Calu3 (cell line): ENCODE measurements around the gene SRPK2. TPM values are rescaled to one million over a fixed set of nuclear protein-coding genes. Genes with fewer than 3 reads are reported as not detected.
A peak's percentile ranks its signal among the peaks of the same experiment; 100 is the strongest.

Experiments
- BruUV-seq: library from RNA; stranded (reverse); fragments of 400-500 nt; replicated peaks from 2 replicates; lab custom pipeline; 2021; lab: Mats Ljungman, UMichigan
- CTCF ChIA-PET: fragments of 300-600 bp; sonication (Branson Sonifier 250); formaldehyde crosslinking; loops from one replicate; lab custom pipeline; 2022; ENCODE audit warnings: antibody characterized with exemption; lab: Charles Lee
- DNase-seq: peaks from one replicate; pipeline ENCODE4 v3.0.0; 2022
- H3K27ac Mint-ChIP-seq: one replicate; pipeline ENCODE4 v1.8.0; 2022; ENCODE audit warnings: mixed read lengths; ENCODE audit not compliant: unreplicated experiment
- H3K27me3 Mint-ChIP-seq: one replicate; pipeline ENCODE4 v1.8.0; 2022; ENCODE audit warnings: mixed read lengths; ENCODE audit not compliant: unreplicated experiment
- H3K36me3 Mint-ChIP-seq: one replicate; pipeline ENCODE4 v1.8.0; 2022; ENCODE audit warnings: mild to moderate bottlenecking, moderate library complexity, mixed read lengths; ENCODE audit not compliant: insufficient read depth, unreplicated experiment
- H3K4me1 Mint-ChIP-seq: one replicate; pipeline ENCODE4 v1.8.0; 2022; ENCODE audit warnings: mild to moderate bottlenecking, low read depth, mixed read lengths; ENCODE audit not compliant: unreplicated experiment
- H3K4me3 Mint-ChIP-seq: one replicate; pipeline ENCODE4 v1.8.0; 2022; ENCODE audit warnings: mild to moderate bottlenecking, low read depth, moderate library complexity, mixed read lengths; ENCODE audit not compliant: unreplicated experiment
- H3K9me3 Mint-ChIP-seq: one replicate; pipeline ENCODE4 v1.8.0; 2022; ENCODE audit warnings: low read depth, mixed read lengths; ENCODE audit not compliant: unreplicated experiment
- CTCF ChIP-seq: fragments of 200-600 bp; IDR thresholded peaks from one replicate; pipeline ENCODE4 v1.8.0; 2022; ENCODE audit warnings: antibody characterized with exemption; ENCODE audit not compliant: unreplicated experiment
- intact Hi-C: fragments of 100-400 bp; cut with micrococcal nuclease; formaldehyde crosslinking; loops from one replicate; pipeline ENCODE4 v1.10.0; 2022; ENCODE audit not compliant: unreplicated experiment
- total RNA-seq: library from RNA; stranded (reverse); gene quantifications from 2 replicates; pipeline ENCODE4 v1.2.3, GENCODE V29; 2022

SRPK2 gene
- total RNA-seq, 1 experiment from 2014 or later, result 40.2 TPM

- BruUV-seq, result no TSS peak
- no peak for DNase-seq
- peaks cover 6% of the 10 kb centered on the region for H3K36me3 Mint-ChIP-seq
- TF ChIP-seq CTCF, result no peak
- CTCF ChIA-PET, result no interaction called here
- H3K4me1 Mint-ChIP-seq, result no peaks in the 10 kb centered on the region
- H3K27me3 Mint-ChIP-seq, result no peaks in the 10 kb centered on the region
- H3K9me3 Mint-ChIP-seq, result no peaks in the 10 kb centered on the region
- no peak overlapping the region for H3K4me3 Mint-ChIP-seq
- intact Hi-C loops, result no loop called here
- no peak overlapping the region for H3K27ac Mint-ChIP-seq
Observed at GRCh38 chr7:105285118-105285874, 103.4 kb downstream of the SRPK2 start.

- Mint-ChIP-seq H3K27me3 (no peaks in the 10 kb centered on the region), H3K36me3 (peaks cover 6% of the 10 kb centered on the region), H3K9me3 (no peaks in the 10 kb centered on the region), H3K4me3 (no peak overlapping the region), H3K27ac (no peak overlapping the region), H3K4me1 (peaks cover 10% of the 10 kb centered on the region)
- no peak for DNase-seq
- BruUV-seq, result no TSS peak
- CTCF ChIA-PET, result no interaction called here
- no peak for TF ChIP-seq CTCF
- intact Hi-C loops, result no loop called here
Observed at GRCh38 chr7:105284014-105284413, 104.7 kb downstream of the SRPK2 start.

DNA sequence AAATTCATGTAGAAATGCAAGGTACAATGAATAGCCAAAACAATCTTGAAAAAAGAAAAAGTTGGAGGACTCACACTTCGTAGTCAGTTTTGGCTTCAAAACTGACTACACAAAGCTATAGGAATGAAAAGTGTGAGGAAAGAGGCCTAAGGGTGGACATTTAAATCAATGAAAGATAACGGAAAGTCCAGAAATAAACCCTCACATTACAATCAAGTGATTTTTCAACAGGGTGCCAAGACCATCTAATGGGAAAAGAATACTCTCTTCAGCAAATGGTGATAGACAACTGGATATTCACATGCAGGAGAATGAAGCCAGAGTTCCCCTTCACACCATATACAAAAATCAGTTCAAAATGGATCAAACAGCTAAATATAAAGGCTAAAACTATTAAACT, 106.8 kb downstream of the SRPK2 start:
- Mint-ChIP-seq H3K27me3 (no peaks in the 10 kb centered on the region), H3K36me3 (peaks cover 13% of the 10 kb centered on the region), H3K9me3 (no peaks in the 10 kb centered on the region), H3K27ac (no peak overlapping the region), H3K4me1 (peaks cover 30% of the 10 kb centered on the region), H3K4me3 (no peak overlapping the region)
- DNase-seq, result no peak
- no peak for TF ChIP-seq CTCF
- CTCF ChIA-PET, result no interaction called here
- intact Hi-C loops, result no loop called here
- no TSS peak for BruUV-seq

DNA sequence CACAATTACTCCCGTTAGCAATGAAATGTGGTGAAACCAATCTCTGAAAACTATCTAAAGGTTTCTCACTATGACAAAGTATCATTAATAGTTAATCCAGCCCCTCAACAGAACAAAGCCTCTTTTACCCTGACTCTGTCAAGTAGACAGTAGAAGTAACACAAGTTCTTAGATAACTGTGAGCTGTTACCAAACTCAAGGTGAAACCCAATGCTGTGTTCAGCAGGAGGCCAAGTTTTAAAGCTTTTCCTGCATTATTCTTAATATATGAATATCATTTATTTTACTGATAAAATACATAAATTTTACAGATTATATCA, 109.1 kb downstream of the SRPK2 start:
- no peak for DNase-seq
- H3K36me3 Mint-ChIP-seq, result peaks cover 16% of the 10 kb centered on the region
- peak overlapping the region; percentile 81 for H3K27ac Mint-ChIP-seq
- H3K4me3 Mint-ChIP-seq, result peak overlapping the region; percentile 58
- intact Hi-C loops, result loop anchor here (2.0 kb wide), 1 partner anchor 61 kb away; no protein-coding TSS in a partner anchor
- TF ChIP-seq CTCF, result no peak
- H3K27me3 Mint-ChIP-seq, result no peaks in the 10 kb centered on the region
- no peaks in the 10 kb centered on the region for H3K9me3 Mint-ChIP-seq
- CTCF ChIA-PET, result interaction anchor here (0.6 to 1.5 kb wide), 5 partner anchors 11 to 68 kb away, joined by 3 to 5 read pairs (median 3); no protein-coding TSS in a partner anchor
- peaks cover 46% of the 10 kb centered on the region for H3K4me1 Mint-ChIP-seq
- BruUV-seq, result no TSS peak
